Stimulated activated CD8-positive, alpha-beta memory T cell treated with anti-CD3 and anti-CD28 coated beads, Interleukin-4, amount 100 ng/mL, for 1 hour (primary cell): ENCODE data around the gene RIMS4.

Experiments
- DNase-seq, 2 donors: peaks; one replicate each; pipeline ENCODE4 v3.0.0-alpha.2; 2020; ENCODE audit warnings: low read depth in 2 of 2, low spot score in 1 of 2

The RIMS4 gene

DNA sequence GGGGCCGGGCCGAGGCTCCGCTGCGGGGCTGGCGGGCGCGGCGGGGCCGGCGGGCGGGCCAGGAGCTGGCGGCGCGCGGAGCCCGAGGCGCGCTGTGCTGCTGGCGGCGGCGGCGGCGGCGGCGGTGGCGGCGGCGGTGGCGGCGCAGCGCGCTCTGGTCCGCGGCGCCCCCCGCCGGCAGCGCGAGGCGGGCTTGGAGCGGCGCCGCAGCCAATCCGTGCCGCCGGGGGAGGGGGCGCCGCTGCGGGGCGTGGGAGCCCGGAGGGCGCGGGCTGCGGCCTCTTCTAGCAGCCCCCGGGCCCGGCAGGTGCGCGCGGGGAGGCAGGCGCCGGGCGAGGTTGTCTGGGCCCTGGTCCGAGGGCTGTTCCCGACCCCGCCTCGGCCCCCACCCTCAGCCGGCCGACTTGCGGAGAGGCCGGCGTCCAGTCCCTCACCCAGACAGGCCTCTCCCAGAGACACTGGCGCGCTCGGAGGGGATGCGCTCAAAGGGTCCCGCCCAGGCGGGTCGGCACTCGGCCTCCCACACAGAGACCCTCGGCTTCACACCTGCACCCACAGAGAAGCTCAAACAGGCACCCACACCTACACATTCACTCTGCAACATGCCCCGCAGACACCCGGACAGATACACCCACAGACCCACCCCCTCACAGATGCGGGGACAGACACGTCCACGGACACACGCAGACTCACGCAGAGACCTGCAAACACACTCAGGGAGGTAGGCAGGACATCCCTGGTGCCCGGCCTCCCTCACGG lies at the start of gene RIMS4:
Gene RIMS4 (minus strand): TSS at position 156 of the 759 bp plus-strand sequence. CDS start 275 bp downstream, outside the sequence.
- no peak for DNase-seq

DNA sequence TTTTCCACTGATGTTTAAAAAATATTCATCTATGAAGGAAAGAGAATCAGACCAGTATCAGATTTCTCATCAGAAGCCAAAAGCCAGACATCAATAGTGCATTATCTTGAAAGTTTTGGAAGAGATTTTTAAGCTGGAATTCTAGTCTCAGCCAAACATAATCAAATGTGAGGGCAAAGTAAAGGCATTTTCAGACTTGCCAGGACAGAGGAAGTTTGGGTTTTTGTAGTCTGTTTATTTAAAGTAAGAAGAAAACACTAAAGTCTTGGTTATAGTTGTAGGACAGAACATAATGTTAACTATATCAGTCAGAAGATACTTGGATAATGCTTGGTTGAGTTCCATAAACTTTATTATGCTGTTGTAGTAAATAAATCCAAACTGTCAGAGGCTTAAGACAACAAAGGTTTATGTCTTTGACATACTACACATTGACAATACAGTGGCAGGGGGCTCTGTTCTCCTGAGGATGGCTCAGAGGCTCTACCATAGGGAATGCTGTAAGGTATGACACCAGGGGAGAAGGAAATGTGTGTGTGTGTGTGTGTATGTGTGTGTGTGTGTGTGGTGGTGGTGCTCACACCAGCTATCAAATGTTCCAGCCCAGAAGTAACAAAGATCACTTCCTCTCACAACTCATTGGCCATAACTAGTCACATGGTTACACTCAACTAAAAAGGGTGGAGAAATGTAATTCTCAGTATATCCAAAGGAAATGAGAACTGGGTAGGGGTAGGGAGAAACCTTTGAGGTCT lies 48.4 kb upstream of the RIMS4 start:
- no peak for DNase-seq

DNA sequence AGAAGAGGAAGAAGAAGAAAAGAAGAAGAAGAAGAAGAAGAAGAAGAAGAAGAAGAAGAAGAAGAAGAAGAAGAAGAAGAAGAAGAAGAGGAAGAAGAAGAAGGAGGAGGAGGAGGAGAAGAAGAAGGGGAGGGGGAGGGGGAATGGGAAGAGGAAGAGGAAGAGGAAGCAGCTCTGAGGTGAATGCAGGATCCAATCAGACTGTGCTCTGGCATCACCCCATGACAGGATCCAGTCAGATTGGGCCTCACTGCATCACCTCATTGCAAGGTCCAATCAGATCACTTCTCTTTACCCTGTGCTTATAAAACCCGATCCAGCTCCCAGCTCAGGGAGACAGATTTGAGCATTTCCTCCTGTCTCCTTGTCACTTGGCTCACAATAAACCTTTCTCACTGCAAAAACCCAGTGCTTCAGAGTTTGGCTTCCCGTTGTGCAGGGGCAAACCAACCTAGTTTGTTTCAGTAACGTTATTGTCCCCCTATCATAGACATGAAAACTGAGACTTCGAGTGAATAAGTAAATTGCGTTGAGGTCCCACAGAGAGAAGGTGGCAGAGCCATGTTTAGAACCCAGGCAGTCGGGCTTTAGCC lies 46.6 kb upstream of the RIMS4 start:
- DNase-seq = no peak

- DNase-seq = no peak
Observed at GRCh38 chr20:44856442-44856841, 46.1 kb upstream of the RIMS4 start.

DNA sequence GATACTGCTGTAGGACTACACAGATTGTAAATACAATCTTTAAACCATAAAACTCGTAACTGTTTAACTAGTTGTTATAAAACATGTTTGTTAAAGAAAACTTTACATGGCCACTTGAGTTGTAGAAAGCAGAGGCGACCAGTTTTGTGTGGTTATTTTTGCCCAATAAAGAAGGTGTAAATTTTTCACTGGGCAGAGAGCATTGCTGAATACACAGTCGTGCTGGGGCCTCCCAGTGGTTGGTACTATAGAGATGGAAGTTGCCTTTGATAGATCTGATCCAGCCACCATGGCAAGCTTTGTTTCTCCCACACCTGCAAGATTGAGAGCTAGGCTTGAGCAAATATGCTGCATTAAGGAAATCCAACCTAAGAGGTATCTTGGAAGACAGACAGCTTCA lies 41.2 kb upstream of the RIMS4 start:
- no peak for DNase-seq

DNA sequence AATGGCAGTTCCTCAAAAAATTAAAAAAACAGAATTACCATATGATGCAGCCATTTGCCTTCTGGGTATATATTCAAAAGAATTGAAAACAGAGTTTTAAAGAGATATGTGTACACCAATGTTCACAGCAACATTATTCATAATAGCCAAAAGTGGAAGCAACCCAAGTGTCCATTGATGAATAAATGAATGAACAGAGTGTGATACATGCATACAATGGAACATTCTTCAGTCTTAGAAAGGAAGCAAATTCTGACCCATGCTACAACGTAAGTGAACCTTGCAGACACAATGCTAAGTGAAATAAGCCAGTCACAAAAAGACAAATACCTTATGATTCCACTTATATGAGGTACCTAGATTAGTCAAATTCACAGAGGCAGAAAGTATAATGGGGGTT lies 40.5 kb upstream of the RIMS4 start:
- DNase-seq = no peak

GRCh38 chr20:44850272-44850671 lies 39.9 kb upstream of the RIMS4 start:
- DNase-seq = no peak

DNA sequence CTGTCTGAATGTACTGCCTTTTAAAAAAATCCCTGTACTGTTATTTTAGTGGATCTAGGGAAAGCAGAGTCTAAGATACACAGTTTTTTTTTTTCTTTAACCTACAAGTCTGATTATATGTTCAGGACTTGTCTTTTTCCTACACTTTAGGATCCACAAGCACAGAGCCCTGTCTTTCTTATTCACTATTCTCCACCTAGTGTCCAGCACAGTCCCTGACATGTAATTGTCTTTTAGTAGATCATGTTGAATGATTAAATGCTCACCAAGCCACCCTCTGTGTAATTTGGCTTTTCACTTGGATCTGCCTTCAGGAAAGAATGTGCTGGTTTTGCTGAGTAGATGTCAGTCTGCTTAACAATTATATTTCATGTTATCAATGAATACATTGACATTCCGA lies 39.4 kb upstream of the RIMS4 start:
- no peak for DNase-seq

- DNase-seq = no peak
Observed at GRCh38 chr20:44848254-44849015, 38.1 kb upstream of the RIMS4 start.

DNA sequence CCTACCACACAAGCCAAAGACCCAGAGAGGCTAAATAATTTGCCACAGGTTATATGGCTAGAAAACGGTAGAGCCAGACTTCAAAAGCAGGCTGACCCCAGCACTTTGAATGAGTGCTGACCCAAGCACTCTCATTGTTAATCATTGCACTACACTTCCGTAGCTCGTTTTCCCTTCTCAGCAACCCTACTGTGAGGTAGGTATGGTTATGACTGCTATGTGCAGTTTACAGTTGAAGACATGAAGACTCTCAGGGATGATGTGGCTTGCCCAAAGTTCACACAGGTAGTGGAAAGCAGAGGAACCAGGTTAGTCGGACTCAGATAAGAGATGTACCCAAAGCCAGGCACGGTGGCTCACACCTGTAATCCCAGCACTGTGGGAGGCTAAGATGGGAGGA lies 33.5 kb upstream of the RIMS4 start:
- DNase-seq = no peak

DNA sequence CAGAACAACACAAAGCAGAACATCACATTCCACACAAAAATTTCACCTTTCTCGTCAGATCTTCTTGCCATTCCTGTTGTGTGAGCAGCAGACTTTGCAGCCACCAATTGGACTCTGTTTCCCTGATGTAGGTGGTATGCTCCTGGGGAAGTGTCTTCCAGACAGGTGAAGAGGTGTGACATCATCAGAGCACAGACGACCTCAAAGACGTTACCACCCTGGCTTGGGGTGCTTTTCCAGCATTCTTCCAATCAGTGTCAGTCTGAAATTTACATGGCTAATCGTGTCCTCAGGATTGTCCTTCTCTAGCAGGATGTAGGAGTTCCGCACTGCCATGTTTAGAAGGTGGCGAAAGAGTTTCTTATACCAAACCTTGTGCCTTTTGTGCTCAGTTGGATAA lies 31.6 kb upstream of the RIMS4 start:
- DNase-seq = no peak

DNA sequence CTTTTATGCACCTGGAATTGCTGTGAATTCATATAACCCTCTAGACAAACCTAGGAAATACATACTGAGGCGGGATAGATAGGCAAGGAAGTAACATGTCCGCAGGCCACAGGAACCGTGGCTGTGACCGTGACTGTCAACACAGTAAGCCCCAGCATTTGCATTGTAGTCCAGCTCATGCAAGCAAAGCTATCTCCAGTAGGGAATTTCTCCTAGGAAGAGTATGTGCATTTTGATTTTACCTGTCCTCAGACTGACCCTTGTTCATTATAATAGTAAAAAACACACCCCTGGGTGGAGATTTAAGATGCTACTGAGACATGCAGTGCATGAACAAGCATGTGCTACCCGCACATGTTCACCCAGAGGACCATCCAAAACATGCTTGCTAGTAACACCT lies 30.5 kb upstream of the RIMS4 start:
- DNase-seq = no peak

DNA sequence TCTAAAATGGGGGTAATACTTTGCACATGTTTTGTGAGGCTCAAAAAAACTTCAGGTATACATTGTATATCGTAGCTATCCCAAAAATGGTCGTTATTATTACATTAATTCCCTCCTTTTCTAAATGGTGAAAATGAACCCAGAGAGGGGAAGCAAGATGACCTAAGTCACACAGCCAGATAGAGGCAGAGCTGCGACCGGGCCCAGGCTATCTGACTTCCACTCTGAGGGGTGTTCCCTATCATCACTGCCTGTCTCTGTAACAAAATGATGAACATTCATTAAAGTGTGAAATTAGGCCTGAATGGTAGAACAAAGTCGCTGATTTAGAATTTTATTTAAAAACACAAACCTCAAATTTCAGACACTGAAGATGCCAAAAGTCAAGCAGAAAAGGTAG lies 29.1 kb upstream of the RIMS4 start:
- no peak for DNase-seq

GRCh38 chr20:44838521-44838920 lies 28.2 kb upstream of the RIMS4 start:
- DNase-seq = no peak

DNA sequence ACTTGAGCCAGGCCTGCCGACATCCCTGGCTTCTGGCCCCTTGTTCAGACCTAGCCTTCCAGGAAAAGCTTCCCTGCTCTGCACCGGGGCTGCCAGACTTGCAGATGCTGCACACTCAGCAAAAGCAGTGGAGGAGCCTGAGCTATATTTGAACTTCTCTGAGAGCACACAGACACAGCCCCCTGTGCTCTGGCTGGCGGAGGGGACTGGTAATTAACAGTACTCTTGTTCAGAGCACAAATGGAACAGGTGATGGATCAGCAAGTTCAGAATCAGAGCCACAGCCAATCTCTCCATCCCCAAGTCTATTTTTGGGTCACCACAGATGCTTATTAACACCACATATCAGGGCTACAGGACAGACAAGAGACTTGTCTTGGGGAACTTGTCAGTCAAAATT lies 27.6 kb upstream of the RIMS4 start:
- no peak for DNase-seq

GRCh38 chr20:44836601-44837120 lies 26.3 kb upstream of the RIMS4 start:
- DNase-seq = no peak

DNA sequence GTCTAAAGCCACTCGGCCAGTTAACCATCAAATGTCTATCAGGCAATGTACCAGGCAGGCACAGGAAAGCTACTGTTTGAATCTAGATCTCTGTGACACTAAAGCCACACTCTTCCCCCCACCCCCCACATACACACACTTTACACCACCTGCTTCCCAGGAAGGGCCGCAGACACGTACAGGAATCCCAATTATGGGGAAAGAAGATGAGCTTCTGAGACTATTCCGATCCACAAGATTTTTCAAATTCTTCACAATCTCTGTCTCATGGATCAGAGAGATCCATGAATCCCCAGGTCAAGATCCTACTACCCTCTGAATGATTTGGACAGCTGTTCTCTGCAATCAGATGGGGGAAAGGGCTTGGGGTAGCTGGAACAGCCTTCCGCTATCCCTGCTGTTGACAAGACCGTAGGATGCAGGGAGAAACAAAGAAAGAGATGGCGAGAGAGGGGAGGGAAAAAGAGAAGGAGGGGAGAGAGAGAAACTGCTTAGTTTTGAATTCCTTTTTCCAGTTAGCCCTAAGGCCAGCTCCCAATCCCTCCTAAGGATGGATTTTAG lies 25.4 kb upstream of the RIMS4 start:
- DNase-seq = no peak

- DNase-seq = no peak
Observed at GRCh38 chr20:44835116-44835515, 24.8 kb upstream of the RIMS4 start.

- DNase-seq = no peak
Observed at GRCh38 chr20:44834693-44835092, 24.3 kb upstream of the RIMS4 start.

DNA sequence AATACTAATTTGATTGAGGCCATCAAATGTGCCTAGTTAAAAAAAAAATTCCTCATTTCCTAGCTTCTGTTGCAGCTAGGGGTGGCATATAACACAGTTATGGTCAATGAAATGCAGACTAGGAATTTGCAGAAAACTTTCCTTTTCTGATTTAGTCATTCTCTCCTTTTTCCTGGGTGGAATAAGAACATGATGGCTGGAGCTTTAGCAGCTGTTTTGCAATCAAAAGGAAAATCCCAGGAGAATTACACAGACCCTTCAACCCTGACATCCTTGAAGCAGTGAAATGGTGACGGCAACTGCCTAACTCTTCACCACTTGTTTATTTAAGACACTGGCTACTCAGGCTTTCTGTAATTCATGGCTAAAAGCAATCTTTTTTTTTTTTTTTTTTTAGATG lies 23.1 kb upstream of the RIMS4 start:
- DNase-seq = no peak

- no peak for DNase-seq
Observed at GRCh38 chr20:44832724-44833123, 22.4 kb upstream of the RIMS4 start.
